ENCODE data around the gene BEND2.

DNA sequence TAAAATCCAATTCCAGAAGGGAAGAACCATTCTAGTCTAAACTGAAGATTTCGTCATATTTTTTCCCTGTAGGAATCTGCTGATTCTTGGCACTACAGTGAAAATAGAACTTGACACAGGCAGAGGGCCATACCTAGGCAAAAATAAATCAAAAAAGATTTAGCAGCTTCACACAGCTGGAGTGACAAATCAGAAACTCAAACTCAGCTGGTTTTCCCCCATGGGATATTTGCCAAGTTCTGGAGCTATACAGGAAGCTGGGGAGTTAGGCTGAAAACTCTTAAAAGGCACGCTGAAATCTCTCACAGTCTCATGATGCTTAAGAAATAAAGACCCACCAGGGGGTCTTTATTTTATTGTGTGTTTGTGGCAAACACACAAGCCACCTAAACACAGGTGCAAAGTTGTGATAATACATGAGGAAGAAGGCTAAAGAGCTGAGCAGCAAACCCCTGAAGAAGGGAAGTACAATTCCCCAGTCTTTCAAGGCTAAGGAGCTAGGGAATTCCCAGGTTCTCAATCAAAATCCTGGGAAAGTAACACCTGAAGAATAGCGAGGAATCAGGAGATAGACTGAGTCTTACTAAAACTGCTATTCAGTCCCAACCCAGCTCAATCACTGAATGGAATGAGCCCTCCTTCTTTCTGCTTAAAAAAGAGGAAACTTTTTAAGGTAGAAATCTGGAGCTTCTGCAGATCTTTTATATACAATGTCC, 32.1 kb upstream of the BEND2 start:
- TF ChIP-seq, protein P1, sequence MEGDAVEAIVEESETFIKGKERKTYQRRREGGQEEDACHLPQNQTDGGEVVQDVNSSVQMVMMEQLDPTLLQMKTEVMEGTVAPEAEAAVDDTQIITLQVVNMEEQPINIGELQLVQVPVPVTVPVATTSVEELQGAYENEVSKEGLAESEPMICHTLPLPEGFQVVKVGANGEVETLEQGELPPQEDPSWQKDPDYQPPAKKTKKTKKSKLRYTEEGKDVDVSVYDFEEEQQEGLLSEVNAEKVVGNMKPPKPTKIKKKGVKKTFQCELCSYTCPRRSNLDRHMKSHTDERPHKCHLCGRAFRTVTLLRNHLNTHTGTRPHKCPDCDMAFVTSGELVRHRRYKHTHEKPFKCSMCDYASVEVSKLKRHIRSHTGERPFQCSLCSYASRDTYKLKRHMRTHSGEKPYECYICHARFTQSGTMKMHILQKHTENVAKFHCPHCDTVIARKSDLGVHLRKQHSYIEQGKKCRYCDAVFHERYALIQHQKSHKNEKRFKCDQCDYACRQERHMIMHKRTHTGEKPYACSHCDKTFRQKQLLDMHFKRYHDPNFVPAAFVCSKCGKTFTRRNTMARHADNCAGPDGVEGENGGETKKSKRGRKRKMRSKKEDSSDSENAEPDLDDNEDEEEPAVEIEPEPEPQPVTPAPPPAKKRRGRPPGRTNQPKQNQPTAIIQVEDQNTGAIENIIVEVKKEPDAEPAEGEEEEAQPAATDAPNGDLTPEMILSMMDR (IDR thresholded peaks at IDR 0.05), result no peak
- no peak for TF ChIP-seq POLR2A (IDR thresholded peaks at IDR 0.05)

Measured in testis (tissue), 2 donors.